Measurements from ENCODE around the gene RABL6.
A peak's percentile ranks its signal among the peaks of the same experiment; 100 is the strongest.

RABL6 gene

DNA sequence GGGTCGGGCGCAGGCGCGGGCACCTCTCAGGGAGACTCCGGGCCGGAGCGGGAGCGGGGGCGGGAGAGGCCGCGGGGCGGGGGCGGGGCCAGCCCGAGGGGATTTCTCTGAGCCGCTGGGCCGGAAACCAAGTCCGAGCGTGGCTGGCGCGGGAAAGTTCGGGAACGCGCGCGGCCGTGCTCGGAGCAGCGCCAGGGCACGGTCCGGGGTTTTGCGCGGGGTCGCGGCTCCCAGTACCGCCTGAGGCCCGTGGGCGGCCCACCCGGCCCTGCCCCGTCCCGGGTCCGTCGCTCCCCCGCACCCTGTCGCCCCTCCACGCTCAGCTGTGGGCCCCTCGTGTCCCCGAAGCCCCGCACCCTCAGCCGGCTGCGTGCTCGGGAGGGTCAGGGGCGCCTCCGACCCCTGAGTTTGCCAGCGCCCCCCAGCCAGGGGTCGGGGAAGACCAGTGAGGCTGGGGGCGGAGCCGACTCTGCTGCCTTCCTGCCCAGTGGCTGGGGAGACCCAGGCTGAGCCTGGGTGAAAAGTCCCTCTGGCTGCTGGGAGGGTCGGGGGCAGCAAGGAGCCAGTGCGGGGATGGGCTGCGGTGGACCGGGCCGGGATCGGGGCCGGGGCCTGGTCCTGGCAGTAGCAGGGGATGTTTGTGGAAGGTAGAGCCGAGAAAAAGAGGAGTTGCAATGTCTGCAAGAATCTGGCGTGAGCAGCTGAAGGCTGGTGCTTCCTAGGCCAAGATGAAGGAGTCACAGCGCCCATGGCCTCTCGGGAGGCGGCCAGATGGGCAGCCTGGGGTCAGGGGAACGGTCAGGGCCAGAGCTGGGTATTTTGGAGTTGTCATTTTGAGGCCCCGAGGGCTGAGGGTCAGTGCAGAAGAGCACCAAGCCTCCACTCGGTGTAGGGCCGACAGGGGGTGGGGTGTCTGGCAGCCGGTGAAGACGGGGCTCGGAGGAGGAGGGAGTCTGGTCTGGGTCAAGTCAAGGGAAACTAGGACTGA is 79.2 kb downstream of the RABL6 start:
- DNase-seq, result peak; percentile 54

DNA sequence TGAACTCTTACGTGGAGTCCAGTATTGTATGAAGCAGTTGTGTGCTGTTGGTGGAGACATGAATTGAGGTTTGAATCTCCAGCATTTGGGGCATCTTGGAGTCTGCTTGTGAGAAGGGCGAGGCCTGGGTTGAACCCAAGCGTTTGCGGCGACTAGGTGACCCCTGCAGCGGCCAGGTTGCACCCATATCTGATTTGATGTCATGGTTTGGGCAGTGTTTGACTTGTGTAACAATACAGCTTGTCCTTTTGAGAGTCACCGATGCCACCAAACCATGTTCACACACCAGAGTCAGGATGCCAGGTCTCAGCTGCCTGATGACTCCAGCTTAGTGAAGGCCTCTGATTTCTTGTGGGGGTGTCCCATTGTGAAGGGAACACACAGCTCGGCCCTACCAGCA is 80.7 kb downstream of the RABL6 start:
- DNase-seq, result no peak

DNA sequence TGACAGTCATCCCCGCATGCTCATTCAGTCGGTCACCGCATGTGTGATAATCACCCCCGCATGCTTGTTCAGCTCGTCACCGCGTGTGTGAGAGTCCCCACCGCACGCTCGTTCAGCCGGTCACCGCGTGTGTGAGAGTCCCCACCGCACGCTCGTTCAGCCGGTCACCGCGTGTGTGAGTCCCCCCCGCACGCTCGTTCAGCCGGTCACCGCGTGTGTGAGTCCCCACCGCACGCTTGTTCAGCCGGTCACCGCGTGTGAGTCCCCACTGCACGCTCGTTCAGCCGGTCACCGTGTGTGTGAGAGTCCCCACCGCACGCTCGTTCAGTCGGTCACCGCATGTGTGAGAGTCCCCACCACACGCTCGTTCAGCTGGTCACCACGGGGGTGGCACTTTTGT is 82.1 kb downstream of the RABL6 start:
- DNase-seq, result no peak

DNA sequence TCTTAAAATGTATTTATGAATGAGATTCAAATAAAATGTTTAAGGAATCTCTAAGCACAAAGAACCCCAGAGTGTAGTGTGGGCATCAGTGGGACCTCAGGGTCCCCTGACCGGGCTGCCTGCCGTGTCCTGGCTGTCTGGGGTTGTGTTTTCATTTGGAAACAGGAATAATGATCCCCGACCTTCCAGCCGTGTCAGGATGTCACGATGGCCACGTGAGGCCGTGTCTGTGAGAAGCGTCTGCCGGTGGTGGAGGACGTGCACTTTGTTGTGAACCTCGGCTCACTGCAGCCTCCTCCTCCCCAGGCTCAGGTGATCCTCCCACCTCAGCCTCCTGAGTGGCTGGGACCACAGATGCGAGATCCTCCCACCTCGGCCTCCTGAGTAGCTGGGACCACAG is 82.9 kb downstream of the RABL6 start:
- DNase-seq, result no peak

Measured in hematopoietic multipotent progenitor cell treated with erythropoietin and hydrocortisone succinate and interleukin-3 and kit ligand, for 6 days (in vitro differentiated cells).